Stomach (tissue), 4 donors: ENCODE measurements around the gene TGM1.

Source experiments
- EP300 ChIP-seq: sonication (generic); formaldehyde crosslinking; IDR thresholded peaks from one replicate; pipeline ENCODE4 v1.6.1; 2017; ENCODE audit warnings: antibody characterized with exemption
- TF ChIP-seq, protein P1 (sequence below), 7 experiments: fragments of 450-650 bp in 4 of 7; fragments of 200-600 bp in 3 of 7; sonication (generic) in 3 of 7; IDR thresholded peaks; one replicate each; pipeline ENCODE4 v1.5.1; 2016 to 2019; ENCODE audit warnings: antibody characterized with exemption in 7 of 7, control low read depth in 2 of 7, mild to moderate bottlenecking in 1 of 7

- TF ChIP-seq, protein P1, sequence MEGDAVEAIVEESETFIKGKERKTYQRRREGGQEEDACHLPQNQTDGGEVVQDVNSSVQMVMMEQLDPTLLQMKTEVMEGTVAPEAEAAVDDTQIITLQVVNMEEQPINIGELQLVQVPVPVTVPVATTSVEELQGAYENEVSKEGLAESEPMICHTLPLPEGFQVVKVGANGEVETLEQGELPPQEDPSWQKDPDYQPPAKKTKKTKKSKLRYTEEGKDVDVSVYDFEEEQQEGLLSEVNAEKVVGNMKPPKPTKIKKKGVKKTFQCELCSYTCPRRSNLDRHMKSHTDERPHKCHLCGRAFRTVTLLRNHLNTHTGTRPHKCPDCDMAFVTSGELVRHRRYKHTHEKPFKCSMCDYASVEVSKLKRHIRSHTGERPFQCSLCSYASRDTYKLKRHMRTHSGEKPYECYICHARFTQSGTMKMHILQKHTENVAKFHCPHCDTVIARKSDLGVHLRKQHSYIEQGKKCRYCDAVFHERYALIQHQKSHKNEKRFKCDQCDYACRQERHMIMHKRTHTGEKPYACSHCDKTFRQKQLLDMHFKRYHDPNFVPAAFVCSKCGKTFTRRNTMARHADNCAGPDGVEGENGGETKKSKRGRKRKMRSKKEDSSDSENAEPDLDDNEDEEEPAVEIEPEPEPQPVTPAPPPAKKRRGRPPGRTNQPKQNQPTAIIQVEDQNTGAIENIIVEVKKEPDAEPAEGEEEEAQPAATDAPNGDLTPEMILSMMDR (IDR thresholded peaks at IDR 0.05) = no peak
- no peak for TF ChIP-seq EP300
Observed at GRCh38 chr14:24219080-24219479, 43.9 kb downstream of the TGM1 start.
